DOHH2 (cell line): ENCODE results near the gene HAUS2.

Experiments used
- H3F3A ChIP-seq: fragments of 200-600 bp; sonication (generic), shearing (Covaris generic); 2 replicates; pipeline ENCODE4 v1.6.0; 2016; ENCODE audit warnings: antibody characterized with exemption, mild to moderate bottlenecking; ENCODE audit not compliant: control insufficient read depth, insufficient read depth
- H3K27ac ChIP-seq: fragments of 200-600 bp; sonication (generic); 2 replicates; pipeline ENCODE4 v1.5.1; 2014; ENCODE audit warnings: low read depth, mild to moderate bottlenecking, low read length, moderate library complexity
- H3K27me3 ChIP-seq: fragments of 200-600 bp; sonication (generic); 2 replicates; pipeline ENCODE4 v1.6.1; 2014; ENCODE audit warnings: mild to moderate bottlenecking, low read length, mixed read lengths; ENCODE audit not compliant: control insufficient read depth
- H3K36me3 ChIP-seq: fragments of 200-600 bp; sonication (generic); 2 replicates; pipeline ENCODE4 v1.6.1; 2014; ENCODE audit warnings: mild to moderate bottlenecking, low read length, moderate library complexity, mixed read lengths; ENCODE audit not compliant: control insufficient read depth
- H3K4me1 ChIP-seq: fragments of 200-600 bp; sonication (generic); 2 replicates; pipeline ENCODE4 v1.6.1; 2014; ENCODE audit warnings: mild to moderate bottlenecking, low read length, mixed read lengths; ENCODE audit not compliant: control insufficient read depth
- H3K4me2 ChIP-seq: fragments of 200-600 bp; sonication (generic); 2 replicates; pipeline ENCODE4 v1.6.0; 2014; ENCODE audit warnings: mild to moderate bottlenecking, low read length, moderate library complexity
- H3K4me3 ChIP-seq: fragments of 200-600 bp; sonication (generic); 2 replicates; pipeline ENCODE4 v1.5.1; 2014; ENCODE audit warnings: mild to moderate bottlenecking, low read length, mixed read lengths
- H3K79me2 ChIP-seq: fragments of 200-600 bp; sonication (generic); 2 replicates; pipeline ENCODE4 v1.6.1; 2014; ENCODE audit warnings: mild to moderate bottlenecking, low read length, mixed read lengths; ENCODE audit not compliant: control insufficient read depth
- H3K9me2 ChIP-seq: fragments of 200-600 bp; sonication (generic); replicated peaks from 2 replicates; pipeline ENCODE4 v1.6.1; 2014; ENCODE audit warnings: mild to moderate bottlenecking, low read length, mixed read lengths; ENCODE audit not compliant: control insufficient read depth
- H3K9me3 ChIP-seq: fragments of 200-600 bp; sonication (generic); 2 replicates; pipeline ENCODE4 v1.6.1; 2014; ENCODE audit warnings: antibody characterized with exemption, low read length, mixed read lengths; ENCODE audit not compliant: control insufficient read depth, insufficient read depth
- H4K20me1 ChIP-seq: fragments of 200-600 bp; sonication (generic); 2 replicates; pipeline ENCODE4 v1.6.0; 2014; ENCODE audit warnings: low read depth, mild to moderate bottlenecking, antibody characterized with exemption, low read length, moderate library complexity; ENCODE audit not compliant: control insufficient read depth, insufficient read depth
- CTCF ChIP-seq: fragments of 200-600 bp; sonication (generic); IDR thresholded peaks from one replicate; pipeline ENCODE4 v1.5.1; 2014; ENCODE audit warnings: antibody characterized with exemption, mild to moderate bottlenecking, low read depth, low read length; ENCODE audit not compliant: poor library complexity, severe bottlenecking
- EZH2phosphoT487 ChIP-seq: fragments of 200-600 bp; sonication (generic); IDR thresholded peaks from 2 replicates; pipeline ENCODE4 v1.6.1; 2017; ENCODE audit warnings: borderline replicate concordance, mild to moderate bottlenecking, antibody characterized with exemption, low read length, moderate library complexity, mixed read lengths

HAUS2 gene

GRCh38 chr15:42582569-42583375 lies 34.1 kb downstream of the HAUS2 start:
- Histone ChIP-seq H3K79me2 (no peaks in the 10 kb centered on the region; the same call in 1 of the 2 replicates), H3K4me1 (peaks cover 24% of the 10 kb centered on the region), H3K4me2 (no peak overlapping the region), H3K27ac (no peak overlapping the region), H3K9me3 (no peaks in the 10 kb centered on the region), H3K4me3 (no peak overlapping the region), H3K36me3 (no peaks in the 10 kb centered on the region), H4K20me1 (no peaks in the 10 kb centered on the region), H3K9me2 (no peaks in the 10 kb centered on the region), H3F3A (no peaks in the 10 kb centered on the region), H3K27me3 (no peaks in the 10 kb centered on the region)
- TF ChIP-seq CTCF (no peak), EZH2phosphoT487 (no peak)

- H3K9me3 ChIP-seq, result no peaks in the 10 kb centered on the region
- no peaks in the 10 kb centered on the region for H3K27me3 ChIP-seq
- no peaks in the 10 kb centered on the region for H3F3A ChIP-seq
- no peak overlapping the region for H3K4me3 ChIP-seq
- H3K4me1 ChIP-seq, result peaks cover 24% of the 10 kb centered on the region
- no peak for TF ChIP-seq EZH2phosphoT487
- TF ChIP-seq CTCF, result no peak
- H3K79me2 ChIP-seq, result no peaks in the 10 kb centered on the region
- no peaks in the 10 kb centered on the region for H4K20me1 ChIP-seq
- no peaks in the 10 kb centered on the region for H3K9me2 ChIP-seq
- no peak overlapping the region for H3K27ac ChIP-seq
- H3K4me2 ChIP-seq, result no peak overlapping the region
- no peaks in the 10 kb centered on the region for H3K36me3 ChIP-seq
These were observed 35.6 kb downstream of the HAUS2 start for GRCh38 chr15:42584031-42584765.

- no peaks in the 10 kb centered on the region for H3K79me2 ChIP-seq
- H3F3A ChIP-seq, result no peaks in the 10 kb centered on the region
- no peaks in the 10 kb centered on the region for H3K9me2 ChIP-seq
- H3K27me3 ChIP-seq, result no peaks in the 10 kb centered on the region
- no peaks in the 10 kb centered on the region for H3K36me3 ChIP-seq
- no peak overlapping the region for H3K4me2 ChIP-seq
- no peak overlapping the region for H3K4me3 ChIP-seq
- H3K9me3 ChIP-seq, result no peaks in the 10 kb centered on the region
- no peaks in the 10 kb centered on the region for H4K20me1 ChIP-seq
- H3K27ac ChIP-seq, result no peak overlapping the region
- no peaks in the 10 kb centered on the region for H3K4me1 ChIP-seq
- TF ChIP-seq EZH2phosphoT487 (no peak), CTCF (no peak)
These were observed 42.1 kb downstream of the HAUS2 start for GRCh38 chr15:42590619-42591237.
